ENCODE data around the gene RAPGEF3. TPM values are rescaled to one million over a fixed set of nuclear protein-coding genes. Genes with fewer than 3 reads are reported as not detected.
A peak's percentile ranks its signal among the peaks of the same experiment; 100 is the strongest.

The RAPGEF3 gene
- total and polyA plus RNA-seq, 2 of the 8 experiments (the other 6 are each of a cell fraction or from before 2014, with no cell fraction given): 5.0 to 9.4 TPM

DNA sequence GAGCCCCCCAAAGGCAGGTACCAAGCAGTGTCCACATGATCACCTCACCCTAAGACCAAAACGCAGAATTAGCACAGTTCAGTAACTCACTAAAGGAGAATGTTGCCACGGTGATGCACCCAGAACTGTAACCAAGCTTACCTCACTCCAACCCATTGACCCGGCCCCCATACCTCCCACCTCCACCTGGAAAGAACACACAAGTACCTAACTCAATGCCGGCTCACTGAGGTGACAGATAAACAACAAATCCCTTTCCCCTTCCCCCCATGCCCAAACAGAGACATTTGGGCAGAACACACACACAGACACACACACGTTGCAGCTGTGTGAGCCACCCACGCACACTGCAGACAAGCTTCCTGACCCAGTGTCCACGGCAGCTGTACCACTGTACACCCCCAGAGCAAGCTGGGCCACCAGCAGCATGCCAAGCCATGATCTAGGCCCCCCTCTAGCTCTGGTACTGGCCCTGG is 1.3 kb downstream of the RAPGEF3 start:
- H3K27me3 ChIP-seq (replicated peaks in 1 of 4; ENCODE audit: control insufficient read depth in 3 of 4, extremely low read depth in 1 of 4, insufficient read depth in 3 of 4, low read length in 3 of 4): peaks cover 0 to 2% (median 0%) of the 10 kb centered on the region in 4 experiments; a peak in 2 of 7 replicates
- H2BK15ac ChIP-seq (ENCODE audit: low read length): peak overlapping the region; percentile 97; the same call in 1 of the 2 replicates
- no peaks in the 10 kb centered on the region for H3K79me2 ChIP-seq (ENCODE audit: control insufficient read depth in 1 of 2, insufficient read depth in 2 of 2, low read length in 2 of 2)
- H3K4me3 ChIP-seq (ENCODE audit: extremely low read depth in 1 of 4, insufficient read depth in 2 of 4, low read depth in 3 of 4, low read length in 4 of 4): no peak overlapping the region
- no peak overlapping the region for H3K18ac ChIP-seq (ENCODE audit: extremely low read depth, low read length)
- H2BK20ac ChIP-seq (ENCODE audit: low read length): 0 out of 2 replicates have a peak overlapping the region, but pooled peaks have one; percentile 21
- no peaks in the 10 kb centered on the region for H3K79me1 ChIP-seq (ENCODE audit: low read depth, low read length)
- H2AK5ac ChIP-seq (ENCODE audit: low read depth, low read length): peak overlapping the region; percentile 77; the same call in 1 of the 2 replicates
- H2BK12ac ChIP-seq (ENCODE audit: low read depth, low read length): peak overlapping the region; percentile 96; the same call in 1 of the 2 replicates
- H2AFZ ChIP-seq (ENCODE audit: low read length): no peak overlapping the region
- H2BK120ac ChIP-seq (replicated peaks; ENCODE audit: low read depth, low read length): no peak overlapping the region
- no peak overlapping the region for H3K9ac ChIP-seq (replicated peaks in 1 of 4; ENCODE audit: extremely low read depth in 1 of 4, low read depth in 3 of 4, low read length in 3 of 4)
- H4K5ac ChIP-seq (ENCODE audit: insufficient read length, low read depth, low read length): no peak overlapping the region
- H3K4me1 ChIP-seq (replicated peaks in 1 of 4; ENCODE audit: control insufficient read depth in 3 of 4, insufficient read depth in 4 of 4, low read length in 3 of 4): peaks cover 14 to 25% (median 16%) of the 10 kb centered on the region in 4 experiments
- no peak overlapping the region for H3K4ac ChIP-seq (replicated peaks; ENCODE audit: insufficient read length, low read depth, low read length)
- no peak overlapping the region for H3K23ac ChIP-seq (ENCODE audit: insufficient read length)
- POLR2A ChIA-PET (ENCODE audit: partially characterized antibody): interaction anchor here (1.0 to 5.6 kb wide), 10 partner anchors 10 to 51 kb away, joined by 3 to 78 read pairs (median 4); partner anchors contain the start of gene SLC48A1
- H3K27ac ChIP-seq (ENCODE audit: low read depth, low read length): no peak overlapping the region
- H4K8ac ChIP-seq (ENCODE audit: extremely low read depth, insufficient read depth, low read length): no peak overlapping the region
- H4K20me1 ChIP-seq (replicated peaks in 1 of 2; ENCODE audit: control insufficient read depth in 1 of 2, insufficient read depth in 2 of 2, low read length in 2 of 2): no peaks in the 10 kb centered on the region
- peak overlapping the region; percentile 68 for H4K91ac ChIP-seq (replicated peaks; ENCODE audit: insufficient read length, low read length)
- H2BK5ac ChIP-seq (ENCODE audit: low read depth, low read length): peak overlapping the region; percentile 75; the same call in 1 of the 2 replicates
- 92% methylated on average over 7 of the region's 7 CpGs; no CpG with 5 or more reads in 1 of the 2 experiments for WGBS, 2 experiments (ENCODE audit: extremely low coverage in 1 of 2, insufficient coverage in 1 of 2, insufficient read length in 1 of 2, insufficient replicate concordance in 2 of 2, low coverage in 1 of 2, low lambda C conversion rate in 2 of 2, missing lambda C conversion rate in 1 of 2)
- CTCF ChIA-PET (ENCODE audit: partially characterized antibody): interaction anchor here (1.0 to 64.6 kb wide), 11 partner anchors 22 to 113 kb away, joined by 3 to 2442 read pairs (median 5); partner anchors contain the start of genes ENDOU and SLC48A1
- H3K56ac ChIP-seq (replicated peaks; ENCODE audit: insufficient read length, low read depth, low read length): no peak overlapping the region
- no peaks in the 10 kb centered on the region for H3K9me3 ChIP-seq (ENCODE audit: insufficient read depth in 2 of 2, low read depth in 1 of 2, low read length in 1 of 2)
- no peak overlapping the region for H3K14ac ChIP-seq (ENCODE audit: insufficient read length)
- FAIRE-seq (no peak), DNase-seq (ENCODE audit: low read depth in 1 of 2, low spot score in 2 of 2) (no peak)
- peaks cover 8% of the 10 kb centered on the region; the same call in 1 of the 2 replicates for H3K23me2 ChIP-seq (ENCODE audit: low read depth, low read length)
- peak overlapping the region; percentile 59 to 77; a peak in 2 of 4 replicates for H3K4me2 ChIP-seq (ENCODE audit: insufficient read depth in 1 of 2, low read depth in 2 of 2, low read length in 2 of 2)
- H3K36me3 ChIP-seq (ENCODE audit: control insufficient read depth in 2 of 4, insufficient read depth in 4 of 4, low read length in 3 of 4): no peaks in the 10 kb centered on the region
- no peak for TF ChIP-seq CREB1 (IDR thresholded peaks at IDR 0.05)
- TF ChIP-seq HDAC6 (IDR thresholded peaks at IDR 0.05; ENCODE audit: low read depth, low read length): no peak
- TF ChIP-seq RAD21 (IDR thresholded peaks at IDR 0.05 in 1 of 2, conservative IDR thresholded peaks at IDR 0.05 in 1 of 2; ENCODE audit: low read depth in 2 of 2, low read length in 2 of 2): no peak
- no peak for TF ChIP-seq GABPA (IDR thresholded peaks at IDR 0.05; ENCODE audit: borderline replicate concordance, insufficient read depth, low read length)
- no peak for TF ChIP-seq YY1 (IDR thresholded peaks at IDR 0.05; ENCODE audit: low read depth, low read length)
- TF ChIP-seq RFX5 (IDR thresholded peaks at IDR 0.05; ENCODE audit: borderline replicate concordance, low read depth, low read length): no peak
- no peak for TF ChIP-seq JUND (IDR thresholded peaks at IDR 0.05; ENCODE audit: low read length)
- no peak for TF ChIP-seq NANOG (IDR thresholded peaks at IDR 0.05; ENCODE audit: insufficient read depth, low read depth, low read length, poor library complexity, severe bottlenecking)
- TF ChIP-seq, protein P1, sequence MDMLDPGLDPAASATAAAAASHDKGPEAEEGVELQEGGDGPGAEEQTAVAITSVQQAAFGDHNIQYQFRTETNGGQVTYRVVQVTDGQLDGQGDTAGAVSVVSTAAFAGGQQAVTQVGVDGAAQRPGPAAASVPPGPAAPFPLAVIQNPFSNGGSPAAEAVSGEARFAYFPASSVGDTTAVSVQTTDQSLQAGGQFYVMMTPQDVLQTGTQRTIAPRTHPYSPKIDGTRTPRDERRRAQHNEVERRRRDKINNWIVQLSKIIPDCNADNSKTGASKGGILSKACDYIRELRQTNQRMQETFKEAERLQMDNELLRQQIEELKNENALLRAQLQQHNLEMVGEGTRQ (IDR thresholded peaks at IDR 0.05; ENCODE audit: low read length): no peak
- no peak for TF ChIP-seq NRF1 (IDR thresholded peaks at IDR 0.05; ENCODE audit: low read depth, low read length)
- TF ChIP-seq CTBP2 (IDR thresholded peaks at IDR 0.05; ENCODE audit: borderline replicate concordance, insufficient read depth, insufficient read length, low read length): no peak

Measured in H1 (cell line).